Endothelial cell of umbilical vein (primary cell): ENCODE measurements around the gene C19orf85. TPM values are rescaled to one million over a fixed set of nuclear protein-coding genes. Genes with fewer than 3 reads are reported as not detected.

Experiments
- BruUV-seq: library from RNA; stranded (reverse); fragments of 400-500 nt; replicated peaks from 2 replicates; lab custom pipeline; 2021; lab: Mats Ljungman, UMichigan
- CTCF ChIA-PET: fragments of 300-600, 350-600 bp; sonication (Branson Sonifier 250); formaldehyde crosslinking; loops from one replicate; lab custom pipeline; 2021; ENCODE audit warnings: antibody characterized with exemption, inconsistent platforms; lab: Charles Lee
- POLR2A ChIA-PET: fragments of 300-600, 350-600 bp; sonication (Branson Sonifier 250); formaldehyde crosslinking; loops from one replicate; lab custom pipeline; 2021; ENCODE audit warnings: antibody characterized with exemption, inconsistent platforms; lab: Charles Lee
- DNase-seq: peaks from one replicate; pipeline ENCODE4 v3.0.0-alpha.2; 2011; ENCODE audit warnings: low read depth, low spot score
- FAIRE-seq: peaks from 2 replicates; lab custom pipeline; 2011; peaks lifted over from hg19 to GRCh38; lab: Jason Lieb, UNC
- H2AFZ ChIP-seq: 2 replicates; pipeline ENCODE4 v1.6.0; 2012; ENCODE audit warnings: low read depth, low read length, control low read depth, inconsistent platforms
- H3K27ac ChIP-seq: 2 replicates; pipeline ENCODE4 v1.5.1; 2011; ENCODE audit warnings: low read depth, mild to moderate bottlenecking, control low read depth, low read length, moderate library complexity; ENCODE audit not compliant: insufficient read depth
- H3K27me3 ChIP-seq, 2 experiments: 2 replicates each; pipeline versions ENCODE4 v1.6.0 to v1.6.1; 2011; ENCODE audit warnings: low read length in 2 of 2, mixed read lengths in 1 of 2; ENCODE audit not compliant: control insufficient read depth in 2 of 2, insufficient read depth in 2 of 2
- H3K36me3 ChIP-seq, 2 experiments: 2 replicates in 1 of 2; 3 replicates in 1 of 2; pipeline ENCODE4 v1.5.1; 2011; ENCODE audit warnings: low read length in 2 of 2, mild to moderate bottlenecking in 1 of 2, moderate library complexity in 1 of 2; ENCODE audit not compliant: control insufficient read depth in 2 of 2, insufficient read depth in 2 of 2; ENCODE audit errors: extremely low read depth in 1 of 2
- H3K4me1 ChIP-seq: 3 replicates; pipeline ENCODE4 v1.5.1; 2011; ENCODE audit warnings: mild to moderate bottlenecking, low read length; ENCODE audit not compliant: control insufficient read depth, insufficient read depth; ENCODE audit errors: extremely low read depth
- H3K4me2 ChIP-seq: 2 replicates; pipeline ENCODE4 v1.6.1; 2011; ENCODE audit warnings: low read length, control low read depth, mixed read lengths; ENCODE audit not compliant: insufficient read depth
- H3K4me3 ChIP-seq, 3 experiments: fragments of 200-600 bp in 1 of 3; sonication (generic), shearing (Covaris generic) in 1 of 3; replicated peaks in 1 of 3; 2 replicates each; pipeline ENCODE4 v1.5.1; 2011 to 2016; ENCODE audit warnings: control low read depth in 3 of 3, low read length in 3 of 3, mild to moderate bottlenecking in 2 of 3, inconsistent platforms in 1 of 3, low read depth in 1 of 3, moderate library complexity in 1 of 3; ENCODE audit not compliant: insufficient read depth in 1 of 3
- H3K79me2 ChIP-seq: 2 replicates; pipeline ENCODE4 v1.6.0; 2012; ENCODE audit warnings: low read length, inconsistent platforms; ENCODE audit not compliant: control insufficient read depth, insufficient read depth
- H3K9ac ChIP-seq: replicated peaks from 2 replicates; pipeline ENCODE3; 2011; ENCODE audit warnings: low read length, control low read depth; ENCODE audit not compliant: insufficient read depth; ENCODE audit errors: extremely low read depth
- H3K9me1 ChIP-seq: replicated peaks from 3 replicates; pipeline ENCODE4 v1.6.0; 2011; ENCODE audit warnings: mild to moderate bottlenecking, low read length; ENCODE audit not compliant: control insufficient read depth, insufficient read depth; ENCODE audit errors: extremely low read depth
- H3K9me3 ChIP-seq: replicated peaks from 2 replicates; pipeline ENCODE4 v1.5.1; 2012; ENCODE audit warnings: low read length, inconsistent platforms; ENCODE audit not compliant: control insufficient read depth, insufficient read depth
- H4K20me1 ChIP-seq: replicated peaks from 2 replicates; pipeline ENCODE3; 2011; ENCODE audit warnings: mild to moderate bottlenecking, low read length; ENCODE audit not compliant: control insufficient read depth, insufficient read depth; ENCODE audit errors: extremely low read depth
- CTCF ChIP-seq, 2 donors: IDR thresholded peaks; 1 replicate in 1 of 2; 2 replicates in 1 of 2; pipeline ENCODE4 v1.5.1; 2011; ENCODE audit warnings: low read length in 2 of 2, mild to moderate bottlenecking in 2 of 2, moderate library complexity in 2 of 2, control low read depth in 1 of 2, inconsistent platforms in 1 of 2, low read depth in 1 of 2; ENCODE audit not compliant: insufficient read depth in 1 of 2; ENCODE audit errors: extremely low read depth in 1 of 2
- EZH2 ChIP-seq: IDR thresholded peaks from 2 replicates; pipeline ENCODE4 v1.6.1; 2012; ENCODE audit warnings: borderline replicate concordance, low read depth, mild to moderate bottlenecking, moderate library complexity, low read length, inconsistent platforms; ENCODE audit not compliant: severe bottlenecking
- FOS ChIP-seq: IDR thresholded peaks from 2 replicates; pipeline ENCODE4 v1.6.1; 2011; ENCODE audit warnings: mild to moderate bottlenecking, low read length, moderate library complexity, borderline replicate concordance; ENCODE audit not compliant: insufficient read depth
- GATA2 ChIP-seq: IDR thresholded peaks from 2 replicates; pipeline ENCODE4 v1.7.0; 2011; ENCODE audit warnings: low read depth, mild to moderate bottlenecking, moderate library complexity, mixed read lengths, low read length; ENCODE audit not compliant: insufficient read length, insufficient read depth
- JUN ChIP-seq: IDR thresholded peaks from 2 replicates; pipeline ENCODE4 v1.6.1; 2011; ENCODE audit warnings: borderline replicate concordance, low read depth; ENCODE audit not compliant: insufficient read length, insufficient read depth
- MAX ChIP-seq: IDR thresholded peaks from 2 replicates; pipeline ENCODE4 v1.6.1; 2011; ENCODE audit not compliant: insufficient read depth, insufficient read length
- MYC ChIP-seq: IDR thresholded peaks from one replicate; pipeline ENCODE4 v1.6.1; 2011; ENCODE audit warnings: mild to moderate bottlenecking, low read depth, low read length
- POLR2A ChIP-seq: IDR thresholded peaks from 2 replicates; pipeline ENCODE4 v1.6.1; 2012; ENCODE audit warnings: low read depth, mild to moderate bottlenecking, control low read depth, low read length
- POLR2AphosphoS5 ChIP-seq: IDR thresholded peaks from 2 replicates; pipeline ENCODE4 v1.6.1; 2012; ENCODE audit warnings: low read depth, mild to moderate bottlenecking, control low read depth, low read length, moderate library complexity; ENCODE audit not compliant: insufficient read depth
- dilution Hi-C: fragments of 300-500 bp; cut with MboI; formaldehyde crosslinking; loops from one replicate; pipeline ENCODE4 v1.15.0; 2019; ENCODE audit warnings: low sequenced_read_pairs; ENCODE audit not compliant: extremely low pct_ligation_motif_present
- intact Hi-C: fragments of 100-400 bp; cut with micrococcal nuclease; formaldehyde crosslinking; loops from one replicate; pipeline ENCODE4 v1.10.0; 2022
- polyA plus RNA-seq, 4 experiments: library from polyadenylated mRNA; depleted of rRNA in 3 of 4; stranded (reverse) in 3 of 4; unstranded in 1 of 4; fragments of >200 nt; gene quantifications; 2 replicates each; pipeline versions ENCODE4 v1.2.1 to v1.2.3, GENCODE V29; 2011 to 2012; ENCODE audit warnings: missing spikeins in 1 of 4
- total RNA-seq: library from RNA; stranded (reverse); gene quantifications from 2 replicates; pipeline ENCODE4 v1.2.3, GENCODE V29; 2021

Gene C19orf85
- total and polyA plus RNA-seq, 2 donors (not counting 3 experiments of a cell fraction or from before 2014, with no cell fraction given), result not detected

DNA sequence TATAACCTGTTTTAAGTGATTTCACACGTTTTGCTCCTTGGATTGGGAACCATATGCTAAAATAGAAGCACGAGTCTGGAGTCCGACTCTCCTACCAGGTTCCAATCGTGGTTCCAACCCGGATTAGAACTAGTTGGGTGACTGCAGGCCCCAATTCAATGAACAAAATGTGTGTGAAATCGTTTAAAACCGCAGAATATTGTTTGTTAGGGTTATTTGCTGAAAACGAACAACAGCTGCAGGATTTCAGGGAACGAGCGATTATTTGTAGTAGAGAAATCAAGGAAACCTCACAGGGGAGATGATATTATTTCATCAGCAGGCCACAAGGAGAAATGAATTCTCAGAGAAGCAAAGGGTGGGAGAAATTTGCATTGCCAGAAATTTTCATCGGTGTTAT is 40.4 kb upstream of the C19orf85 start:
- POLR2A ChIA-PET, result no interaction called here
- no peak for FAIRE-seq
- H3K9ac ChIP-seq, result no peak overlapping the region

More for the DNA sequence above, 40.4 kb upstream of the C19orf85 start:
- H3K36me3 ChIP-seq, result no peaks in the 10 kb centered on the region
- no peak for DNase-seq
- no peak overlapping the region for H3K4me3 ChIP-seq
- H3K4me1 ChIP-seq, result no peaks in the 10 kb centered on the region
- H3K9me3 ChIP-seq, result no peaks in the 10 kb centered on the region
- dilution Hi-C loops, result no loop called here
- peaks cover 0 to 1% of the 10 kb centered on the region in 2 experiments for H3K27me3 ChIP-seq
- no peak overlapping the region for H3K4me2 ChIP-seq
- intact Hi-C loops, result loop anchor here (1.0 to 2.0 kb wide), 4 partner anchors 18 to 364 kb away; no protein-coding TSS in a partner anchor
- BruUV-seq, result no TSS peak
- CTCF ChIA-PET, result interaction anchor here (0.6 to 5.4 kb wide), 13 partner anchors 10 to 417 kb away, joined by 3 to 298 read pairs (median 14); partner anchors contain the start of genes NAT14, SSC5D, ZNF628 and ZNF865
- no peaks in the 10 kb centered on the region for H3K9me1 ChIP-seq
- no peak overlapping the region for H3K27ac ChIP-seq
- H4K20me1 ChIP-seq, result no peaks in the 10 kb centered on the region
- TF ChIP-seq FOS, result no peak
- TF ChIP-seq MYC, result no peak
- TF ChIP-seq POLR2AphosphoS5, result no peak
- no peak for TF ChIP-seq GATA2
- TF ChIP-seq MAX, result no peak
- TF ChIP-seq CTCF (IDR thresholded peaks at IDR 0.05; ENCODE audit: extremely low read depth in 1 of 2, insufficient read depth in 1 of 2, low read depth in 1 of 2, low read length in 2 of 2), result no peak
- no peak for TF ChIP-seq POLR2A
- TF ChIP-seq JUN, result no peak
- TF ChIP-seq EZH2, result no peak
- no peak overlapping the region for H2AFZ ChIP-seq
- H3K79me2 ChIP-seq, result no peaks in the 10 kb centered on the region
